Osteoblast (primary cell): ENCODE measurements around the gene TOP1. TPM values are rescaled to one million over a fixed set of nuclear protein-coding genes. Genes with fewer than 3 reads are reported as not detected.

Experiments
- DNase-seq: peaks from one replicate; pipeline ENCODE4 v3.0.0; 2011; ENCODE audit warnings: low spot score, mixed read lengths; ENCODE audit not compliant: insufficient read length; ENCODE audit errors: missing footprints
- H2AFZ ChIP-seq: 2 replicates; pipeline ENCODE4 v1.6.0; 2011; ENCODE audit warnings: mild to moderate bottlenecking, low read length
- H3K27ac ChIP-seq: 2 replicates; pipeline ENCODE4 v1.5.1; 2011; ENCODE audit warnings: mild to moderate bottlenecking, low read depth, low read length, moderate library complexity
- H3K27me3 ChIP-seq: 2 replicates; pipeline ENCODE4 v1.6.0; 2012; ENCODE audit warnings: mild to moderate bottlenecking, control low read depth, inconsistent platforms, low read length, moderate library complexity; ENCODE audit not compliant: insufficient read depth
- H3K36me3 ChIP-seq: 2 replicates; pipeline ENCODE4 v1.5.1; 2011; ENCODE audit warnings: mild to moderate bottlenecking, low read length, control low read depth, moderate library complexity; ENCODE audit not compliant: insufficient read depth
- H3K4me1 ChIP-seq: 2 replicates; pipeline ENCODE4 v1.5.1; 2011; ENCODE audit warnings: mild to moderate bottlenecking, low read length, control low read depth, moderate library complexity; ENCODE audit not compliant: insufficient read depth
- H3K4me2 ChIP-seq: 2 replicates; pipeline ENCODE4 v1.6.0; 2011; ENCODE audit warnings: mild to moderate bottlenecking, low read length; ENCODE audit not compliant: insufficient read depth
- H3K4me3 ChIP-seq: fragments of 200-600 bp; sonication (generic); 3 replicates; pipeline ENCODE4 v1.5.1; 2012; ENCODE audit warnings: mild to moderate bottlenecking, low read length, inconsistent platforms; ENCODE audit not compliant: insufficient read depth
- H3K79me2 ChIP-seq: 2 replicates; pipeline ENCODE4 v1.6.0; 2012; ENCODE audit warnings: mild to moderate bottlenecking, low read length, control low read depth, inconsistent platforms; ENCODE audit not compliant: insufficient read depth
- H3K9me3 ChIP-seq: 2 replicates; pipeline ENCODE4 v1.5.1; 2011; ENCODE audit warnings: low read depth, low read length, control low read depth
- H4K20me1 ChIP-seq: 2 replicates; pipeline ENCODE4 v1.6.0; 2012; ENCODE audit warnings: mild to moderate bottlenecking, low read length, control low read depth; ENCODE audit not compliant: insufficient read depth
- total RNA-seq: library from RNA; depleted of rRNA; stranded (reverse); fragments of >200 nt; gene quantifications from 2 replicates; pipeline ENCODE4 v1.2.3, GENCODE V29; 2012
- TF ChIP-seq, protein P1 (sequence below): IDR thresholded peaks from 2 replicates; pipeline ENCODE4 v1.5.1; 2011; ENCODE audit warnings: mild to moderate bottlenecking, low read depth, low read length, moderate library complexity; ENCODE audit errors: extremely low read depth

Gene TOP1
- total RNA-seq, 1 donor = 10.5 TPM

DNA sequence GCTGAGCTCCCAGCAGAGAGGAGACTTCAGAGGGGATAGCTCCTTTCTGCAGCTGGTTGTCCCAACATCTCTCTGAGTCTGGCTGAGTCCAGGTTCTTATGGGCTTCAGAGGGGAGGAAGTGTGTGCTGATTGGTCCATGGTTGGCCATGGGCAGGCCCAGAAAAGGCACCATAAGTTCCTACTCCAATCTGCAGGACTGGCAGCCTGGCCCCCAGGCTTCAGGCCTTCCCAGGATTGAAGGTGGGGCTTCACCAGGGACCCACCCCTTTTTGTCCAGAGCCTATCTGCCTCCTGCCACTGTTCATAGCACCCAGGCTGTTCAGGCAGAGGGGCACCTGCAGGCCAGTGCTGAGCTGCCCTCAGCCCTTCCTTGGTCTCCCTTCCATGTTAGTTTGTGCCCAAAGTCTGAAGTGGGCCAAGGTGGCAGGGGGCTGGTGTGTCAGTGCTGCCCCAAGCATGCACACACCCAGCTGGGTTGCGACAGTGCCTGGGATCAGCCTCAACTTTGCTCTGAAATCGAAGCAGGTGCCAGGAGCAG, 21.6 kb upstream of the TOP1 start:
- Histone ChIP-seq H4K20me1 (no peaks in the 10 kb centered on the region), H3K79me2 (no peaks in the 10 kb centered on the region), H3K4me1 (peaks cover 60% of the 10 kb centered on the region), H3K9me3 (no peaks in the 10 kb centered on the region), H3K36me3 (no peaks in the 10 kb centered on the region), H3K4me2 (no peak overlapping the region), H2AFZ (no peak overlapping the region), H3K27me3 (no peaks in the 10 kb centered on the region), H3K4me3 (no peak overlapping the region), H3K27ac (no peak overlapping the region)
- TF ChIP-seq, protein P1, sequence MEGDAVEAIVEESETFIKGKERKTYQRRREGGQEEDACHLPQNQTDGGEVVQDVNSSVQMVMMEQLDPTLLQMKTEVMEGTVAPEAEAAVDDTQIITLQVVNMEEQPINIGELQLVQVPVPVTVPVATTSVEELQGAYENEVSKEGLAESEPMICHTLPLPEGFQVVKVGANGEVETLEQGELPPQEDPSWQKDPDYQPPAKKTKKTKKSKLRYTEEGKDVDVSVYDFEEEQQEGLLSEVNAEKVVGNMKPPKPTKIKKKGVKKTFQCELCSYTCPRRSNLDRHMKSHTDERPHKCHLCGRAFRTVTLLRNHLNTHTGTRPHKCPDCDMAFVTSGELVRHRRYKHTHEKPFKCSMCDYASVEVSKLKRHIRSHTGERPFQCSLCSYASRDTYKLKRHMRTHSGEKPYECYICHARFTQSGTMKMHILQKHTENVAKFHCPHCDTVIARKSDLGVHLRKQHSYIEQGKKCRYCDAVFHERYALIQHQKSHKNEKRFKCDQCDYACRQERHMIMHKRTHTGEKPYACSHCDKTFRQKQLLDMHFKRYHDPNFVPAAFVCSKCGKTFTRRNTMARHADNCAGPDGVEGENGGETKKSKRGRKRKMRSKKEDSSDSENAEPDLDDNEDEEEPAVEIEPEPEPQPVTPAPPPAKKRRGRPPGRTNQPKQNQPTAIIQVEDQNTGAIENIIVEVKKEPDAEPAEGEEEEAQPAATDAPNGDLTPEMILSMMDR = no peak
- no peak for DNase-seq

GRCh38 chr20:41007481-41007880, 21.1 kb upstream of the TOP1 start:
- H3K27me3 ChIP-seq = no peaks in the 10 kb centered on the region
- no peak overlapping the region for H3K4me2 ChIP-seq
- no peak overlapping the region for H3K27ac ChIP-seq
- H4K20me1 ChIP-seq = no peaks in the 10 kb centered on the region
- no peaks in the 10 kb centered on the region for H3K36me3 ChIP-seq
- DNase-seq = no peak
- no peak overlapping the region for H3K4me3 ChIP-seq
- no peaks in the 10 kb centered on the region for H3K79me2 ChIP-seq
- H3K4me1 ChIP-seq = peaks cover 64% of the 10 kb centered on the region
- H3K9me3 ChIP-seq = no peaks in the 10 kb centered on the region
- H2AFZ ChIP-seq = no peak overlapping the region
- TF ChIP-seq, protein P1 = no peak

GRCh38 chr20:41009946-41010345, 18.7 kb upstream of the TOP1 start:
- Histone ChIP-seq H3K27me3 (no peaks in the 10 kb centered on the region), H3K4me1 (peaks cover 45% of the 10 kb centered on the region), H3K27ac (peak overlapping the region; percentile 21), H3K4me3 (no peak overlapping the region), H2AFZ (peak overlapping the region; percentile 11), H3K79me2 (no peaks in the 10 kb centered on the region), H3K36me3 (no peaks in the 10 kb centered on the region), H3K4me2 (peak overlapping the region; percentile 20), H3K9me3 (no peaks in the 10 kb centered on the region), H4K20me1 (no peaks in the 10 kb centered on the region)
- TF ChIP-seq, protein P1 = no peak
- DNase-seq = peak; percentile 78

- Histone ChIP-seq H3K36me3 (no peaks in the 10 kb centered on the region), H2AFZ (no peak overlapping the region), H3K27ac (no peak overlapping the region), H3K27me3 (no peaks in the 10 kb centered on the region), H4K20me1 (no peaks in the 10 kb centered on the region), H3K4me2 (no peak overlapping the region), H3K79me2 (no peaks in the 10 kb centered on the region), H3K9me3 (no peaks in the 10 kb centered on the region), H3K4me3 (no peak overlapping the region), H3K4me1 (peaks cover 36% of the 10 kb centered on the region)
- no peak for DNase-seq
- TF ChIP-seq, protein P1 = no peak
These were observed 17.0 kb upstream of the TOP1 start for GRCh38 chr20:41011551-41012067.
